GM19240 (cell line): ENCODE data around the gene LCN1.
"Not testable (repeated sequence)": the region's sequence is repeated elsewhere in the genome, so short reads cannot be mapped to it uniquely, and the experiment has no call there.

Experiments
- DNase-seq: peaks from one replicate; pipeline ENCODE4 v3.0.0; 2011; ENCODE audit warnings: low spot score; ENCODE audit not compliant: insufficient read length

Gene LCN1

DNA sequence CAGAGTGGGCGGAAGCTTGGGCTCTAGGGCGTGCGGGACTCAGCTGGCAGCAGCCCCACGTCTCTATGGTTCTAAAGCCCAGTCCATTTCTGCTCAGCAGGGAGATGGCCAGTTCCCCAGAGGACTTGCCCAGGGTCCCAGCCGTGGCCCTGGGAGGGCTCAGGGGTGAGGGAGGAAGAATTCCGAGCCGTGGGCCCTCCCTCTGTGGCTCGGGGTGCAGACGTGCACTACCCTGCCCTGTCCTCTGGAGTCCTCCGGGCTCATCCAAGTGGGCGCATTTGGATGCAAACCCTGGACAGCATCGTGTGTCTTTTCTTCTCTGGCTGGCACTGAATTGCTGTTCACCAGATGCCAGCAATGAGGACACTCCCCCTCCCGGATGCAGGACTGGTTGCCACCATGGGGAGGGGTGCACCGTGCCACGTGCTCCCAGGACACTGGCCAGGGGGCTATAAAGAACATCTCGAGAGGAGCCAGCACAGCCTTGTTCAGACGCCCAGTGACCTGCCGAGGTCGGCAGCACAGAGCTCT, 24.5 kb downstream of the LCN1 start, which contains the start of gene OBP2A:
TSS of gene OBP2A (plus strand) at position 481 of the 531 bp plus-strand sequence. CDS start 55 bp downstream, outside the sequence.
- DNase-seq, result not testable (repeated sequence)

- not testable (repeated sequence) for DNase-seq
Measured at GRCh38 chr9:135546792-135547617, 25.8 kb downstream of the LCN1 start.

- DNase-seq, result no peak
Measured at GRCh38 chr9:135547756-135548736, 26.8 kb downstream of the LCN1 start.

DNA sequence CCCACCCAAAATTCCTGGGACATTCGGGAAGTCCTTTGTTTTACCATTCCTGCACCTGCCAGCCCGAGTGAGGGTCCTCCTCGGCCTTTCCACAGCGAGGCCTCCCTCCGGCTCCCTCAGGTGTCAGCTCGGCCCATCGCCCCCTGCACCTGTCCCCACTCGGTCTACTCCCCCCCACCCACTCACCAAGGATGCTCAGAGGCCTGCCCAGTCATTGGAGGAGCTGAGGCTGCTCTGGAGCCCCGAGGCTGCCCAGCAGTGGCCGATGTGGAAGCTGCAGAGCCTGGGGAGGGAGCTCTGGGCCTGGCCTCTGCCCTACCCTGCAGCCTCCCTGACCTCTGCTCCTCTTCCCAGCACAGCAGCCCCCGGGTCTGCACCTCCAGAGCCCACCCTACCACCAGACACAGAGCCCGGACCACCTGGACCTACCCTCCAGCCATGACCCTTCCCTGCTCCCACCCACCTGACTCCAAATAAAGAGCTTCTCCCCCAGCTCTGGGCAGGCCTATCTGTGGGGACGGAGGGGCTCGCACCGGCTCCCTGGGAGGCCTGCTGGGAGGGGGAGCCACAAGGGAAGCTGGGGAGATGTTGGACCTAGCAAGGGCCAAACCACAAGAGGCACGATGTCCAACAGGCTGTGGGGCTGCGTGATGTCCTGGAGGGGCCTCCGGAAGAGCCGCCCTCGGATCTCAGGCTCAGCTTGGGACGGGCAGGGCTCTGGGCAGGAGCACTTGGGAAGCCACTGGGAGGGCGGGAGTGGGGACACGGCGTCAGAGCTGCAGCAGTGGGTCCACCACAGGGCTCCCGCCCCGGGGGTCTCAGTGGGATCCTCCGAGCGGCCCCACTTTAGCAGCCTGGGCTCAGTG, 28.5 kb downstream of the LCN1 start:
- DNase-seq, result not testable (repeated sequence)

DNA sequence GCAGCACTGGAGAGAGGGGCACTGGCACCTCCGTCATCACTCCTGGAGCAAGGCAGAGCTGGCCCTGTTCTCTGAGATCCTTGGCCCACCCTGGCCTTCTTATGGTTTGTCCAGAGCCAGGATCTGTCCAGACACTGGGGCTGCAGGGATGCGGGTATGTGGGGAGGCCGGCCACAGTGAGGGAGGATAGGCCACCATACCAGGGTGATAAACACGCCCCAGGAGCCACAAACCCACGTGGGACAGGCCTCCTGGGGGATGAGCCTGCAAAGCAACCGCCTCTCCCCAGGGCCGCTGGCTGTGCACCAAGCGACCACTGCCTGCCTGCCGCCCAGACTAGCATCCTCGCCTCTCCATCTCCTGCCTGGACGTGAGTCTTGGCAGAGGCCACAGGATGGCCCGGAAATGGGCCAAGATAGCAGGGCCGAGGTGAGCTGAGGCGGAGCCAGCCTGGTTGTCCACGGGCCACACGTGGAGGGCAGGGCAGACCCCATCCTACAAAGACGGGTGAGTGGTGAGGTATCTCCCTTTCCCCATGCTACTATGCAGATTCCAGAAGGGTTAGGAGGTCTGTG, 29.2 kb downstream of the LCN1 start:
- DNase-seq, result no peak

GRCh38 chr9:135551031-135551430, 29.8 kb downstream of the LCN1 start:
- DNase-seq, result no peak

DNA sequence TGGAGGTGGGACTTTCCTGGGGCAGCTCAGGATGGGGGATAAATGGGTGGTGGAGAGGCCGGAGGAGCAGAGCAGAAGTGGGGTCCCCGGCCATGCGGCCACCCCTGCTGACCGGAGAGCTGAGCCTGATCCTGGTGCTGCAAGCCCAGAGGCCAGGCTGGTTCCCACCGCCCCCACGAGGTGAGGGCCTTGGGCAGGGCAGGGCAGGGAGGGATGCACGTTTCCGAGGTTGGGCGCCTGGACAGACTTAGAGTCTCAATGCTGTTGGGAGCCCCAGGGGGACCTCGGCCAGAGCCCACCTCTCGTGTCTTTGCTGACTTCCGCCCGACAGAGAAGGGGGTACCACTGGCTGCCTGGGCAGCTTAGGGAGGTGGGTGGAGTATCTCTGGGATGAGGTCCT, 30.2 kb downstream of the LCN1 start:
- no peak for DNase-seq

GRCh38 chr9:135552021-135552697, 30.9 kb downstream of the LCN1 start:
- no peak for DNase-seq

DNA sequence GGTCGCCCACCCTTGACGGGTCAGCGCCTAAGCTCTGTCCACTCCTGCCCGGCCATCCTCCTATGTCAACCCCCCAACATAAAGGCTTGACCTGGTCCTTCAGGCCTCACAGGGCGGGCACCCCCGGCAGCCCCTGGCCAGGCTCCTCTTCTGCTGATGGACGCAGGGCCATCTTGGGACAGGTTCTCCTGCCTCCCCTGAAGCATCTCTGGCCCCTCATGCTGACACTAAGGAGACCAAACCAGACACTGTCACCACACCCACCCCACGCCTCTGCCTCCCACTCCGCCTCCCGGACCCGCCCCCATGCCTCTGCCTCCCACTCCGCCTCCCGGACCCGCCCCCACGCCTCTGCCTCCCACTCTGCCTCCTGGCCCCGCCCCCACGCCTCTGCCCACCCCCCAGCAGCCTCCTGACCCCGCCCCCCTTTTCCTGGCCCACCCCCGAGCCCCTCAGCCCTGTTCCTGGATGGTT, 31.5 kb downstream of the LCN1 start:
- no peak for DNase-seq

- DNase-seq, result no peak
Measured at GRCh38 chr9:135554718-135555117, 33.5 kb downstream of the LCN1 start.

GRCh38 chr9:135555203-135555602, 34.0 kb downstream of the LCN1 start:
- DNase-seq, result no peak

DNA sequence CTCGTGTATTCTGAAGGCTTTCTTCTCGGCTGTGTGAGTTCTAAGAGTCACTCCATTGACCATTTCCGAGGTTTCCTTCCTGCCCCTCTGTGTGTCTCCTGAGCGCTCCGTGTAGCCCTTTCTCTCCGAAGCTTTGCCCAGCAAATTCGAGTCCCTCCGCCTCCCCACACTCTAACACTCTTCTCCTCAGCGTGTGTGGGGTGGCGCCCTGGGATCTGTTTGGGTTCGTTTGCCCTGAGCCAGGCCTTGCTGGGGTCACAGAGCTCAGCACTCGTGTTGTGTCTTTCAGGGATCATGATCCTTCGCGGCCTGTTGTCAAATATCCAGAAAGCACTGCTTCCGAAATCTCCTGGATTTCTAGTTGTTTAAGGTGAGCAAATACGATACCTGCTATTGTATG, 34.7 kb downstream of the LCN1 start:
- no peak for DNase-seq

GRCh38 chr9:135559606-135560005, 38.4 kb downstream of the LCN1 start:
- no peak for DNase-seq

- no peak for DNase-seq
Measured at GRCh38 chr9:135561391-135562234, 40.4 kb downstream of the LCN1 start, which contains the start of gene PAEP. TSS of gene PAEP (plus strand) at chr9:135561756.

DNA sequence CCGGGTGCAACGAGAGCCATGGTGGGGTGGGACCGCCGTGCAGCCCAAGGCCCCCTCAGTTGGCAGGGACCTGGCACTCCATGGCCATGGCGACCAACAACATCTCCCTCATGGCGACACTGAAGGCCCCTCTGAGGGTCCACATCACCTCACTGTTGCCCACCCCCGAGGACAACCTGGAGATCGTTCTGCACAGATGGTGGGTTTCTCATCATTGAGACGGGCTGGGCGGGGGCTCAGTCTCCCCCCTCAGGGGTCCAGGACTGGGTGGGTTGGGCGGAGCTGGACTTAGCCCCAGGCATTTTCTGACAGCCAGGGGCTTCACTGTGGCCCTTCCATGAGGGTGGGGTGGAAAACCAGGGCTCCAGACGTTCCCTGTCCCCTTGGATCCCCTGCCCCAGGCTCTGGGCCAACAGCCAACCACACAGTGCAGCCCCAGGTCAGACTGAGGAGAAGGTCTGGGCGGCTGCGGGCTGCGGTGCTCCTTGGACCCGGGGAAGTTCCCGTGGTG, 41.0 kb downstream of the LCN1 start:
- no peak for DNase-seq

GRCh38 chr9:135563039-135563476, 41.8 kb downstream of the LCN1 start:
- DNase-seq, result no peak

- DNase-seq, result no peak
Measured at GRCh38 chr9:135563858-135564257, 42.6 kb downstream of the LCN1 start.

- DNase-seq, result no peak
Measured at GRCh38 chr9:135565141-135565628, 43.9 kb downstream of the LCN1 start.
